Measurements from ENCODE around the gene IQUB. TPM values are rescaled to one million over a fixed set of nuclear protein-coding genes. Genes with fewer than 3 reads are reported as not detected.

IQUB gene
- polyA plus RNA-seq, 1 donor from 2014 or later = 0.41 TPM

GRCh38 chr7:123417580-123417979, 116.8 kb downstream of the IQUB start:
- Histone ChIP-seq H3K4me2 (ENCODE audit: low read length) (no peak overlapping the region), H3K27me3 (ENCODE audit: insufficient read depth, low read depth, low read length) (no peaks in the 10 kb centered on the region)

GRCh38 chr7:123415625-123416024, 118.8 kb downstream of the IQUB start:
- no peak overlapping the region for H3K27ac ChIP-seq (ENCODE audit: low read length)
- H3K9me3 ChIP-seq (ENCODE audit: low read length) = peaks cover 8% of the 10 kb centered on the region
- H3K4me2 ChIP-seq (ENCODE audit: low read length) = no peak overlapping the region
- no peak overlapping the region for H3K4me3 ChIP-seq (ENCODE audit: low read length)
- H3F3A ChIP-seq (ENCODE audit: insufficient read depth, low read length, poor library complexity, severe bottlenecking) = no peaks in the 10 kb centered on the region
- no peaks in the 10 kb centered on the region for H3K36me3 ChIP-seq (ENCODE audit: insufficient read depth, low read length)
- no peaks in the 10 kb centered on the region for H3K27me3 ChIP-seq (ENCODE audit: insufficient read depth, low read depth, low read length)
- H3K9me2 ChIP-seq (ENCODE audit: insufficient read depth, low read length) = no peaks in the 10 kb centered on the region
- H4K20me1 ChIP-seq (ENCODE audit: insufficient read depth) = no peaks in the 10 kb centered on the region
- no peak overlapping the region for H2AFZ ChIP-seq (ENCODE audit: low read depth, low read length)
- no peaks in the 10 kb centered on the region for H3K79me2 ChIP-seq (replicated peaks; ENCODE audit: insufficient read depth, low read length)
- H3K9ac ChIP-seq (ENCODE audit: low read length) = no peak overlapping the region
- TF ChIP-seq REST (IDR thresholded peaks at IDR 0.05; ENCODE audit: borderline replicate concordance) (no peak), SMC3 (conservative IDR thresholded peaks at IDR 0.05; ENCODE audit: poor library complexity) (no peak), TAF1 (IDR thresholded peaks at IDR 0.05; ENCODE audit: low read depth) (no peak), MXI1 (conservative IDR thresholded peaks at IDR 0.05; ENCODE audit: poor library complexity, severe bottlenecking) (no peak), EZH2 (IDR thresholded peaks at IDR 0.05; ENCODE audit: borderline replicate concordance, insufficient read depth, low read length, poor library complexity, severe bottlenecking) (no peak), CTCF (IDR thresholded peaks at IDR 0.05; ENCODE audit: poor library complexity, severe bottlenecking) (no peak)

More at GRCh38 chr7:123417580-123417979, 116.8 kb downstream of the IQUB start:
- TF ChIP-seq MXI1 (conservative IDR thresholded peaks at IDR 0.05; ENCODE audit: poor library complexity, severe bottlenecking) (no peak), POLR2AphosphoS5 (IDR thresholded peaks at IDR 0.05) (no peak), RAD21 (conservative IDR thresholded peaks at IDR 0.05) (no peak), TAF1 (IDR thresholded peaks at IDR 0.05; ENCODE audit: low read depth) (no peak), CTCF (IDR thresholded peaks at IDR 0.05; ENCODE audit: poor library complexity, severe bottlenecking) (no peak), EZH2 (IDR thresholded peaks at IDR 0.05; ENCODE audit: borderline replicate concordance, insufficient read depth, low read length, poor library complexity, severe bottlenecking) (no peak), REST (IDR thresholded peaks at IDR 0.05; ENCODE audit: borderline replicate concordance) (no peak), EP300 (conservative IDR thresholded peaks at IDR 0.05; ENCODE audit: poor library complexity, severe bottlenecking) (no peak), SMC3 (conservative IDR thresholded peaks at IDR 0.05; ENCODE audit: poor library complexity) (no peak)
- Histone ChIP-seq H3K9me2 (ENCODE audit: insufficient read depth, low read length) (no peaks in the 10 kb centered on the region), H3F3A (ENCODE audit: insufficient read depth, low read length, poor library complexity, severe bottlenecking) (no peaks in the 10 kb centered on the region), H3K9ac (ENCODE audit: low read length) (no peak overlapping the region), H3K27ac (ENCODE audit: low read length) (no peak overlapping the region), H3K36me3 (ENCODE audit: insufficient read depth, low read length) (no peaks in the 10 kb centered on the region), H2AFZ (ENCODE audit: low read depth, low read length) (no peak overlapping the region), H3K79me2 (replicated peaks; ENCODE audit: insufficient read depth, low read length) (no peaks in the 10 kb centered on the region), H3K4me3 (ENCODE audit: low read length) (no peak overlapping the region), H3K9me3 (ENCODE audit: low read length) (peaks cover 8% of the 10 kb centered on the region), H4K20me1 (ENCODE audit: insufficient read depth) (no peaks in the 10 kb centered on the region)
